ENCODE data around the gene AEN.

The AEN gene

DNA sequence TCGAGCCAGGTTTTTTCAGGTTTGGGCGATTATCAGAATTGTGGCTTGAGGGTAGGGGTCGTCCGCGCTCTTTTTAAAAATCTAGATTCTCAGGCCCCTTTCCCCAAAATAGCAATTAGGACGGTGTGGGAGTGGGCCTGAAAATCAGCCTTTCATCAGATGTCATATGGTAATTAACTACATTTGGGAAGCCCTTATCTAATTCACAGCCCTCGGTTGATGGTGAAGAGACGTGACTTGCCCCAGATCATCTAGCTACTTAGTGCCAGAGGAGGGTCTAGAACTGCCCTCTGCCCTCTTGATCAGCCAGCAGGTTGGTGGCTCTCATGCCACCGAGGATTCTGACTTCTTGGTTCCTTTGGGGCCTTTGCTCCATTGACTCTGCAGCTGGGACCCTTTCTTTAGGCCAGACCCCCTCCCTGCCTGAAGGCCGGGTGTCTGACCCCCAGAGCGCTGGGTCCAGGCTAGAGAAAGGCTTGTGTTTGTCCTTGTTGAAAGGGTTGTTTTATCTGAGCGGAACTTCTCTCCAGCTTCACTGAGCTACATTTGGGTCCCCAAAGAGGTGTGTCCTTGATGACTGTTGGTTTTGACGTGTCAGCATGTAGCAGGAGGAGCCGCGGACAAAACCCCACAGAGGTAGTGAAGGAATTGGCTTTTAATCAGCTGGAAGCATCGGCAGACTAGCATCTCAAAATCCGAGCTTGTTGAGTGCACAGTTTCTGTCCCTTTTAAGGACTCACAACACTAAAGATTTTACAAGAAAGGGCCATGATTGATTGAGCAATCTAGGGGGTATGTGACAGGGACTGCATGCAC lies 857 bp downstream of the AEN start:
- Histone ChIP-seq H3K23ac (ENCODE audit: low read length) (peak overlapping the region; percentile 92), H4K8ac (ENCODE audit: low read depth, low read length) (no peak overlapping the region), H4K5ac (ENCODE audit: low read length) (no peak overlapping the region), H3K79me1 (ENCODE audit: low read length) (peaks cover 14% of the 10 kb centered on the region), H3K9ac (ENCODE audit: low read length) (peak overlapping the region; percentile 99), H2AK5ac (ENCODE audit: low read length) (peak overlapping the region; percentile 82), H3K79me2 (ENCODE audit: control insufficient read depth, insufficient read depth, low read length) (peaks cover 56% of the 10 kb centered on the region), H2BK120ac (ENCODE audit: low read depth, low read length) (peak overlapping the region; percentile 39), H2BK15ac (replicated peaks; ENCODE audit: low read depth) (no peak overlapping the region), H3K4me3 (ENCODE audit: low read length) (peak overlapping the region; percentile 86), H3K27ac (ENCODE audit: low read depth, low read length) (peak overlapping the region; percentile 76), H3K36me3 (ENCODE audit: control insufficient read depth, insufficient read depth, low read length) (peaks cover 10% of the 10 kb centered on the region), H3K56ac (ENCODE audit: low read length) (peak overlapping the region; percentile 99), H2BK5ac (ENCODE audit: low read length) (peak overlapping the region; percentile 95), H3K4me2 (ENCODE audit: low read length) (peak overlapping the region; percentile 87), H3K4me1 (ENCODE audit: control insufficient read depth, low read depth, low read length) (peaks cover 10% of the 10 kb centered on the region), H3K27me3 (ENCODE audit: insufficient read depth, low read length, poor library complexity) (no peaks in the 10 kb centered on the region), H3K4ac (ENCODE audit: low read depth, low read length) (peak overlapping the region; percentile 97), H3K18ac (ENCODE audit: low read length) (peak overlapping the region; percentile 46)
- no peak for DNase-seq
- WGBS (ENCODE audit: extremely low coverage, insufficient coverage, low lambda C conversion rate), result no CpG with 5 or more reads among the region's 17 CpGs

- H2AK5ac ChIP-seq (ENCODE audit: low read length), result no peak overlapping the region
- WGBS (ENCODE audit: extremely low coverage, insufficient coverage, low lambda C conversion rate), result no CpG with 5 or more reads among the region's 5 CpGs
- peaks cover 10% of the 10 kb centered on the region for H3K4me1 ChIP-seq (ENCODE audit: control insufficient read depth, low read depth, low read length)
- H3K79me2 ChIP-seq (ENCODE audit: control insufficient read depth, insufficient read depth, low read length), result peaks cover 62% of the 10 kb centered on the region
- peak overlapping the region; percentile 86 for H3K4me3 ChIP-seq (ENCODE audit: low read length)
- peaks cover 13% of the 10 kb centered on the region for H3K36me3 ChIP-seq (ENCODE audit: control insufficient read depth, insufficient read depth, low read length)
- H4K5ac ChIP-seq (ENCODE audit: low read length), result no peak overlapping the region
- no peak overlapping the region for H3K27ac ChIP-seq (ENCODE audit: low read depth, low read length)
- peak overlapping the region; percentile 99 for H3K9ac ChIP-seq (ENCODE audit: low read length)
- H2BK15ac ChIP-seq (replicated peaks; ENCODE audit: low read depth), result no peak overlapping the region
- H3K23ac ChIP-seq (ENCODE audit: low read length), result peak overlapping the region; percentile 92
- H4K8ac ChIP-seq (ENCODE audit: low read depth, low read length), result no peak overlapping the region
- no peak overlapping the region for H2BK5ac ChIP-seq (ENCODE audit: low read length)
- no peak for DNase-seq
- H3K4ac ChIP-seq (ENCODE audit: low read depth, low read length), result no peak overlapping the region
- H3K56ac ChIP-seq (ENCODE audit: low read length), result peak overlapping the region; percentile 99
- H3K18ac ChIP-seq (ENCODE audit: low read length), result no peak overlapping the region
- no peak overlapping the region for H2BK120ac ChIP-seq (ENCODE audit: low read depth, low read length)
- H3K27me3 ChIP-seq (ENCODE audit: insufficient read depth, low read length, poor library complexity), result no peaks in the 10 kb centered on the region
- H3K4me2 ChIP-seq (ENCODE audit: low read length), result peak overlapping the region; percentile 87
- H3K79me1 ChIP-seq (ENCODE audit: low read length), result peaks cover 18% of the 10 kb centered on the region
These were observed 1.4 kb downstream of the AEN start for GRCh38 chr15:88622605-88622975.

- Histone ChIP-seq H3K79me2 (ENCODE audit: control insufficient read depth, insufficient read depth, low read length) (peaks cover 65% of the 10 kb centered on the region), H4K5ac (ENCODE audit: low read length) (no peak overlapping the region), H3K79me1 (ENCODE audit: low read length) (peaks cover 21% of the 10 kb centered on the region), H3K9ac (ENCODE audit: low read length) (peak overlapping the region; percentile 55), H3K18ac (ENCODE audit: low read length) (no peak overlapping the region), H2BK120ac (ENCODE audit: low read depth, low read length) (no peak overlapping the region), H3K4ac (ENCODE audit: low read depth, low read length) (no peak overlapping the region), H3K27ac (ENCODE audit: low read depth, low read length) (no peak overlapping the region), H3K56ac (ENCODE audit: low read length) (no peak overlapping the region), H2AK5ac (ENCODE audit: low read length) (no peak overlapping the region), H3K4me1 (ENCODE audit: control insufficient read depth, low read depth, low read length) (peaks cover 10% of the 10 kb centered on the region), H3K4me2 (ENCODE audit: low read length) (peak overlapping the region; percentile 46), H3K4me3 (ENCODE audit: low read length) (no peak overlapping the region), H4K8ac (ENCODE audit: low read depth, low read length) (no peak overlapping the region), H3K36me3 (ENCODE audit: control insufficient read depth, insufficient read depth, low read length) (peaks cover 13% of the 10 kb centered on the region), H2BK5ac (ENCODE audit: low read length) (no peak overlapping the region), H3K27me3 (ENCODE audit: insufficient read depth, low read length, poor library complexity) (no peaks in the 10 kb centered on the region), H2BK15ac (replicated peaks; ENCODE audit: low read depth) (no peak overlapping the region), H3K23ac (ENCODE audit: low read length) (no peak overlapping the region)
- peak; percentile 70 for DNase-seq
- WGBS (ENCODE audit: extremely low coverage, insufficient coverage, low lambda C conversion rate), result no CpG with 5 or more reads among the region's 2 CpGs
These were observed 1.9 kb downstream of the AEN start for GRCh38 chr15:88623061-88623460.

DNA sequence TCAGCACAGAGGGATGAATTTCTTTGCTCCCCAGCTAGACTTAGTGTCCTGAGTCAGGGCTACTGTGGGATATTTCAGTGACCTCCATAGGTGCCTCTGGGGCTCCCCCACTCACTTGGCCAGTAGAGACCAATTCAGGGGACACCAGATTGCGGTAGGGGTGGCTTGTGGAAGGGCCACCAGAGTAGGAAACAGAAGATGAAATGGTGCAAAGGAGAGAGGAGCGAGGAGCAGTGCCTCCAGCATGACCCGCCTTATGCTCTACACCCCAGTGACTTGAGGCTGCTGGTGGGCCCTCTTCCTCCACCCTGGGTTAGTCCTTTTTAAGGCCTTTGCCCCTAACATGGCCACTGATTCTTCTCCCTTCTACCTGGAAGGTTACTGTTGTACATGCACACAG lies 2.5 kb downstream of the AEN start:
- no peak overlapping the region for H4K8ac ChIP-seq (ENCODE audit: low read depth, low read length)
- peak overlapping the region; percentile 55 for H3K9ac ChIP-seq (ENCODE audit: low read length)
- H3K27ac ChIP-seq (ENCODE audit: low read depth, low read length), result no peak overlapping the region

DNA sequence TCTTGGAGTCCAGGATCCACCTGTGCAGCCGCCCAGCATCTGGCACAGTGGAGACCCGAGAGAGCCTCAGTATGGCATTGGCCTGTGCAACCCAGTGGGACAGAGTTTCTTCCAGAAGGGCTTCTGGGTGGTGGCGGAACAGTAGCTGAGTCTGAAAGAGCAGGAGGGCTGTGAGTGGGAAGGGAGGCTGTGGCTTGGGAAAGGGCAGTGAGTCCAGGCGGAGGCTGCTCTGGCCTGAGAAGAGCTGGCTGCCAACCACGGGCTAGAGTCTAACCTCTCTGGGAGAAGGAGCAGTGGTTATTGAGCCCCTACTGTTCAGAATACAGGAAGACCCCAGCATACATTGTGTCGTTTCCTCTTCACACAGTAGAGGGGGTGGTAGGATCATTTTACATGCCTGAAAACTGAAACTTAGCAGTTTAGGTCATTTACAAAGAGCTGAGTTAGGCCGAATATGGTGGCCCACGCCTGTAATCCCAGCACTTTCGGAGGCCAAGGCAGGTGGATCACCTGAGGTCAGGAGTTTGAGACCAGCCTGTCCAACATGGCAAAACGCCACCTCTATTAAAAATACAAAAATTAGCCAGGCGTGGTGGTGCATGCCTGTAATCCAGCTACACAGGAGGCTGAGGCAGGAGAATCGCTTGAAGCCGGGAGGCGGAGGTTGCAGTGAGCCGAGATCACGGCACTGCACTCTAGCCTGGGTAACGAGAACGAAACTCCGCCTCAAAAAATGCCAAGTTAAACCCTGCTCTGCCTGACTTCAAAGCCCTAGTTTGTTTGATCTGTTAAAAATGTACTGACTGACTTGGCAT lies 3.2 kb downstream of the AEN start:
- Histone ChIP-seq H3K23ac (ENCODE audit: low read length) (no peak overlapping the region), H3K18ac (ENCODE audit: low read length) (no peak overlapping the region), H3K4me1 (ENCODE audit: control insufficient read depth, low read depth, low read length) (peaks cover 10% of the 10 kb centered on the region), H3K4me3 (ENCODE audit: low read length) (no peak overlapping the region), H3K56ac (ENCODE audit: low read length) (peak overlapping the region; percentile 80), H3K36me3 (ENCODE audit: control insufficient read depth, insufficient read depth, low read length) (peaks cover 19% of the 10 kb centered on the region), H2BK15ac (replicated peaks; ENCODE audit: low read depth) (no peak overlapping the region), H3K4me2 (ENCODE audit: low read length) (peak overlapping the region; percentile 46), H3K79me1 (ENCODE audit: low read length) (peaks cover 30% of the 10 kb centered on the region), H3K79me2 (ENCODE audit: control insufficient read depth, insufficient read depth, low read length) (peaks cover 72% of the 10 kb centered on the region), H3K4ac (ENCODE audit: low read depth, low read length) (no peak overlapping the region), H3K9ac (ENCODE audit: low read length) (peak overlapping the region; percentile 55), H2AK5ac (ENCODE audit: low read length) (no peak overlapping the region), H2BK120ac (ENCODE audit: low read depth, low read length) (no peak overlapping the region), H3K27me3 (ENCODE audit: insufficient read depth, low read length, poor library complexity) (no peaks in the 10 kb centered on the region), H4K8ac (ENCODE audit: low read depth, low read length) (no peak overlapping the region), H4K5ac (ENCODE audit: low read length) (no peak overlapping the region), H3K27ac (ENCODE audit: low read depth, low read length) (no peak overlapping the region), H2BK5ac (ENCODE audit: low read length) (no peak overlapping the region)
- whole genome bisulfite sequencing (ENCODE audit: extremely low coverage, insufficient coverage, low lambda C conversion rate), result no CpG with 5 or more reads among the region's 19 CpGs
- peak; percentile 67 for DNase-seq

More for the DNA sequence above, 2.5 kb downstream of the AEN start:
- no peak for DNase-seq
- Histone ChIP-seq H3K18ac (ENCODE audit: low read length) (no peak overlapping the region), H3K4me3 (ENCODE audit: low read length) (no peak overlapping the region), H3K36me3 (ENCODE audit: control insufficient read depth, insufficient read depth, low read length) (peaks cover 15% of the 10 kb centered on the region), H2BK15ac (replicated peaks; ENCODE audit: low read depth) (no peak overlapping the region), H3K4me1 (ENCODE audit: control insufficient read depth, low read depth, low read length) (peaks cover 10% of the 10 kb centered on the region), H4K5ac (ENCODE audit: low read length) (no peak overlapping the region), H3K79me2 (ENCODE audit: control insufficient read depth, insufficient read depth, low read length) (peaks cover 69% of the 10 kb centered on the region), H3K23ac (ENCODE audit: low read length) (no peak overlapping the region), H3K56ac (ENCODE audit: low read length) (peak overlapping the region; percentile 80), H3K4me2 (ENCODE audit: low read length) (peak overlapping the region; percentile 46), H2BK120ac (ENCODE audit: low read depth, low read length) (no peak overlapping the region), H2AK5ac (ENCODE audit: low read length) (no peak overlapping the region), H3K27me3 (ENCODE audit: insufficient read depth, low read length, poor library complexity) (no peaks in the 10 kb centered on the region), H3K79me1 (ENCODE audit: low read length) (peaks cover 25% of the 10 kb centered on the region), H3K4ac (ENCODE audit: low read depth, low read length) (no peak overlapping the region), H2BK5ac (ENCODE audit: low read length) (no peak overlapping the region)
- no CpG with 5 or more reads among the region's 3 CpGs for WGBS (ENCODE audit: extremely low coverage, insufficient coverage, low lambda C conversion rate)
